ENCODE results near the gene WDR62. TPM values are rescaled to one million over a fixed set of nuclear protein-coding genes. Genes with fewer than 3 reads are reported as not detected.

WDR62 gene
- total RNA-seq, 1 experiment from 2014 or later, result 51.4 TPM

DNA sequence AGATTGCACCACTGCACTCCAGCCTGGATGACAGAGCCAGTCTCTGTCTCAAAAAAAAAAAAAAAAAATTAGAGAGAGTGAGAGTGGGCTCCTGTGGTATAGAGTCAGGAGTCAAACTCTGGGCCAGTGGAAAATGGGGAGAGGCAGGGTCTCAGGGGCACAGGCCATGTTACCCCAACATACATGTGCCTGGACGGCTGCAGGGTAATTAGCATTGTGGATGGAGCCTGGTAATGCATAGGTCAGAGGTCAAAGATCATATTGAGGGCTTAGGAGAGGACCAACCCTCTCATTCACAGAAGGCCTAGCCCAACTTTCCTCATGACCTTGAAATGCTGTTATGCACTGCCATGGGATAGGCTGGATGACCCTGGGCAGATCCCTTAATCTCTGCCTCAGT lies 29.2 kb upstream of the WDR62 start:
- Histone ChIP-seq H3K36me3 (ENCODE audit: control insufficient read depth, insufficient read depth, low read length) (no peaks in the 10 kb centered on the region), H3K4me1 (ENCODE audit: control insufficient read depth, insufficient read depth, low read length) (no peaks in the 10 kb centered on the region), H3K4me3 (ENCODE audit: low read depth in 2 of 2, low read length in 2 of 2) (no peak overlapping the region), H3K27me3 (ENCODE audit: control insufficient read depth, insufficient read depth, low read length) (no peaks in the 10 kb centered on the region), H3K9me3 (ENCODE audit: control insufficient read depth, insufficient read depth, low read depth, low read length) (no peaks in the 10 kb centered on the region), H3K27ac (ENCODE audit: low read length) (no peak overlapping the region)
- TF ChIP-seq TCF7L2 (IDR thresholded peaks at IDR 0.05; ENCODE audit: low read depth, low read length) (no peak), POLR2AphosphoS5 (IDR thresholded peaks at IDR 0.05; ENCODE audit: low read depth, low read length) (no peak), SIN3A (IDR thresholded peaks at IDR 0.05; ENCODE audit: borderline replicate concordance, insufficient read depth, low read depth, low read length) (no peak)
- TF ChIP-seq, protein P1, sequence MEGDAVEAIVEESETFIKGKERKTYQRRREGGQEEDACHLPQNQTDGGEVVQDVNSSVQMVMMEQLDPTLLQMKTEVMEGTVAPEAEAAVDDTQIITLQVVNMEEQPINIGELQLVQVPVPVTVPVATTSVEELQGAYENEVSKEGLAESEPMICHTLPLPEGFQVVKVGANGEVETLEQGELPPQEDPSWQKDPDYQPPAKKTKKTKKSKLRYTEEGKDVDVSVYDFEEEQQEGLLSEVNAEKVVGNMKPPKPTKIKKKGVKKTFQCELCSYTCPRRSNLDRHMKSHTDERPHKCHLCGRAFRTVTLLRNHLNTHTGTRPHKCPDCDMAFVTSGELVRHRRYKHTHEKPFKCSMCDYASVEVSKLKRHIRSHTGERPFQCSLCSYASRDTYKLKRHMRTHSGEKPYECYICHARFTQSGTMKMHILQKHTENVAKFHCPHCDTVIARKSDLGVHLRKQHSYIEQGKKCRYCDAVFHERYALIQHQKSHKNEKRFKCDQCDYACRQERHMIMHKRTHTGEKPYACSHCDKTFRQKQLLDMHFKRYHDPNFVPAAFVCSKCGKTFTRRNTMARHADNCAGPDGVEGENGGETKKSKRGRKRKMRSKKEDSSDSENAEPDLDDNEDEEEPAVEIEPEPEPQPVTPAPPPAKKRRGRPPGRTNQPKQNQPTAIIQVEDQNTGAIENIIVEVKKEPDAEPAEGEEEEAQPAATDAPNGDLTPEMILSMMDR (IDR thresholded peaks at IDR 0.05), result no peak
- TF ChIP-seq, protein P2, sequence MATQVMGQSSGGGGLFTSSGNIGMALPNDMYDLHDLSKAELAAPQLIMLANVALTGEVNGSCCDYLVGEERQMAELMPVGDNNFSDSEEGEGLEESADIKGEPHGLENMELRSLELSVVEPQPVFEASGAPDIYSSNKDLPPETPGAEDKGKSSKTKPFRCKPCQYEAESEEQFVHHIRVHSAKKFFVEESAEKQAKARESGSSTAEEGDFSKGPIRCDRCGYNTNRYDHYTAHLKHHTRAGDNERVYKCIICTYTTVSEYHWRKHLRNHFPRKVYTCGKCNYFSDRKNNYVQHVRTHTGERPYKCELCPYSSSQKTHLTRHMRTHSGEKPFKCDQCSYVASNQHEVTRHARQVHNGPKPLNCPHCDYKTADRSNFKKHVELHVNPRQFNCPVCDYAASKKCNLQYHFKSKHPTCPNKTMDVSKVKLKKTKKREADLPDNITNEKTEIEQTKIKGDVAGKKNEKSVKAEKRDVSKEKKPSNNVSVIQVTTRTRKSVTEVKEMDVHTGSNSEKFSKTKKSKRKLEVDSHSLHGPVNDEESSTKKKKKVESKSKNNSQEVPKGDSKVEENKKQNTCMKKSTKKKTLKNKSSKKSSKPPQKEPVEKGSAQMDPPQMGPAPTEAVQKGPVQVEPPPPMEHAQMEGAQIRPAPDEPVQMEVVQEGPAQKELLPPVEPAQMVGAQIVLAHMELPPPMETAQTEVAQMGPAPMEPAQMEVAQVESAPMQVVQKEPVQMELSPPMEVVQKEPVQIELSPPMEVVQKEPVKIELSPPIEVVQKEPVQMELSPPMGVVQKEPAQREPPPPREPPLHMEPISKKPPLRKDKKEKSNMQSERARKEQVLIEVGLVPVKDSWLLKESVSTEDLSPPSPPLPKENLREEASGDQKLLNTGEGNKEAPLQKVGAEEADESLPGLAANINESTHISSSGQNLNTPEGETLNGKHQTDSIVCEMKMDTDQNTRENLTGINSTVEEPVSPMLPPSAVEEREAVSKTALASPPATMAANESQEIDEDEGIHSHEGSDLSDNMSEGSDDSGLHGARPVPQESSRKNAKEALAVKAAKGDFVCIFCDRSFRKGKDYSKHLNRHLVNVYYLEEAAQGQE (IDR thresholded peaks at IDR 0.05; ENCODE audit: insufficient read depth in 1 of 2, low read depth in 2 of 2, low read length in 1 of 2), result no peak
- ChIA-PET POLR2A (no interaction called here), CTCF (no interaction called here)
- ATAC-seq, result no peak
- in situ Hi-C loops (cut with HindIII; ENCODE audit: low pct_unique_long_range_greater_than_20kb, low sequenced_read_pairs) (no loop called here), intact Hi-C loops (cut with micrococcal nuclease; ENCODE audit: unreplicated experiment) (no loop called here)
- DNase-seq (ENCODE audit: low read depth, low spot score), result no peak
- BruUV-seq (replicated peaks), result no TSS peak

DNA sequence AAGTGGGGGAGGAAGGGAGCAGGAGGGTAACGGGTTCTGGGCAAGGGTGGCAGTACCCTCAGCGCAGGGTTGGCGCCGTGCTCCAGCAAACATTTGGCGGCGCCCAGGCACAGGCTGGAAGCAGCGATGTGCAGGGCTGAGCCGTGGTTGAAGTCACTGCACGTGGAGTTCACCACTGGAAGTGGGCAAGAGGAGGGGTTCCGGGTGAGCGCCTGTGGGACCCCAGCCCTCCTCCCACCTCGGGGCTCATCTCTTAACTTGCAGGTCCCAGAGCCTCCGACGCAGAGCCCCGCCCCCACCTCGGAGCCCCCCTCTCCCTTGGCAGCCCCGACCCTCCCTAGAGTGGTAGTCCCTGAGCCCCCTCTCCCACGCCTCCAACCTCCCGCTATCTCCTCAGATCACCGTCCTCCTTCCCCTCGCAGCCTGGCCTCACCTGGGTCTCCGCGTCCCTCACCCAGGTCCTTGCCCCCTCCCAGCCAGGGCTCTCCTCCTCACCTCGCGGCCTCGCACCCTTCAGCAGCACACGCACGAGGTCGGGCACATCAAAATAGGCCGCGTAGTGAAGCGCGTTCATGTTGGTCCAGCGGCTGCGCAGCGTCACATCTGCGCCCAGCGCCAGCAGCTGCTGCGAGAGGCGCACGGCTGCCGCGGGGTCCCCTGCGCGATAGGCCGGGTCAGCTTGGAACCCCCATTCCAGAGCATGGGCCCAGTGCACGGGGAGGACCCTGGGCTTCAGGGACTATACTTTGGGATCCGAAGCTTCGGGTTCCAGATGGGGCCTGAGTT lies 28.4 kb upstream of the WDR62 start:
- BruUV-seq (replicated peaks), result no TSS peak
- ChIA-PET CTCF (no interaction called here), POLR2A (no interaction called here)
- Histone ChIP-seq H3K4me1 (ENCODE audit: control insufficient read depth, insufficient read depth, low read length) (no peaks in the 10 kb centered on the region), H3K27ac (ENCODE audit: low read length) (no peak overlapping the region), H3K9me3 (ENCODE audit: control insufficient read depth, insufficient read depth, low read depth, low read length) (no peaks in the 10 kb centered on the region), H3K27me3 (ENCODE audit: control insufficient read depth, insufficient read depth, low read length) (no peaks in the 10 kb centered on the region), H3K36me3 (ENCODE audit: control insufficient read depth, insufficient read depth, low read length) (no peaks in the 10 kb centered on the region), H3K4me3 (ENCODE audit: low read depth in 2 of 2, low read length in 2 of 2) (no peak overlapping the region)
- ATAC-seq, result no peak
- no peak for DNase-seq (ENCODE audit: low read depth, low spot score)
- in situ Hi-C loops (cut with HindIII; ENCODE audit: low pct_unique_long_range_greater_than_20kb, low sequenced_read_pairs), result no loop called here
- TF ChIP-seq POLR2AphosphoS5 (IDR thresholded peaks at IDR 0.05; ENCODE audit: low read depth, low read length) (no peak), SIN3A (IDR thresholded peaks at IDR 0.05; ENCODE audit: borderline replicate concordance, insufficient read depth, low read depth, low read length) (no peak), TCF7L2 (IDR thresholded peaks at IDR 0.05; ENCODE audit: low read depth, low read length) (no peak)
- TF ChIP-seq, protein P1 (IDR thresholded peaks at IDR 0.05), result no peak
- TF ChIP-seq, protein P2 (IDR thresholded peaks at IDR 0.05; ENCODE audit: insufficient read depth in 1 of 2, low read depth in 2 of 2, low read length in 1 of 2), result no peak
- intact Hi-C loops (cut with micrococcal nuclease; ENCODE audit: unreplicated experiment), result no loop called here
